Activated CD4-positive, CD25-positive, alpha-beta regulatory T cell (primary cell): ENCODE results near the gene CEP164.
"Not testable (repeated sequence)": the region's sequence is repeated elsewhere in the genome, so short reads cannot be mapped to it uniquely, and the experiment has no call there.

Experiments used
- DNase-seq, 4 experiments: peaks; one replicate each; lab custom pipeline; 2025; lab: John Stamatoyannopoulos, UW

Gene CEP164

GRCh38 chr11:117442049-117442868, 114.6 kb downstream of the CEP164 start:
- DNase-seq: no peak

- no peak for DNase-seq
Observed at GRCh38 chr11:117442869-117443239, 115.2 kb downstream of the CEP164 start.

- DNase-seq: no peak
Observed at GRCh38 chr11:117443266-117444186, 115.9 kb downstream of the CEP164 start.

GRCh38 chr11:117444256-117444655, 116.6 kb downstream of the CEP164 start:
- DNase-seq: no peak

GRCh38 chr11:117444711-117445658, 117.3 kb downstream of the CEP164 start:
- no peak for DNase-seq

GRCh38 chr11:117449111-117449693, 121.5 kb downstream of the CEP164 start:
- DNase-seq: no peak

- no peak for DNase-seq
Observed at GRCh38 chr11:117453886-117454563, 126.4 kb downstream of the CEP164 start.

- DNase-seq: no peak
Observed at GRCh38 chr11:117454564-117454917, 126.9 kb downstream of the CEP164 start.

GRCh38 chr11:117456027-117456720, 128.5 kb downstream of the CEP164 start:
- DNase-seq: no peak

- DNase-seq: not testable (repeated sequence)
Observed at GRCh38 chr11:117456721-117457029, 129.0 kb downstream of the CEP164 start.

- DNase-seq: no peak
Observed at GRCh38 chr11:117457031-117457785, 129.6 kb downstream of the CEP164 start.

- no peak for DNase-seq
Observed at GRCh38 chr11:117457835-117458234, 130.2 kb downstream of the CEP164 start.

- DNase-seq: no peak
Observed at GRCh38 chr11:117458275-117459122, 130.8 kb downstream of the CEP164 start.

GRCh38 chr11:117459123-117459978, 131.7 kb downstream of the CEP164 start:
- no peak for DNase-seq

- DNase-seq: no peak
Observed at GRCh38 chr11:117459979-117460300, 132.3 kb downstream of the CEP164 start.

GRCh38 chr11:117461396-117462182, 133.9 kb downstream of the CEP164 start:
- DNase-seq: no peak

GRCh38 chr11:117462183-117462863, 134.7 kb downstream of the CEP164 start:
- DNase-seq: no peak
